Esophagus muscularis mucosa (tissue), 3 donors: Measurements from ENCODE around the gene TEAD1.

ENCODE experiments used
- POLR2A ChIP-seq: fragments of 450-650 bp; IDR thresholded peaks from one replicate; pipeline ENCODE4 v1.6.1; 2017; ENCODE audit warnings: antibody characterized with exemption, moderate library complexity, mild to moderate bottlenecking, low read depth
- POLR2AphosphoS5 ChIP-seq, 2 donors: sonication (generic); formaldehyde crosslinking; IDR thresholded peaks; one replicate each; pipeline ENCODE4 v1.6.1; 2017; ENCODE audit warnings: antibody characterized with exemption in 2 of 2
- TF ChIP-seq, protein P1 (sequence below), 3 experiments: fragments of 200-600 bp in 2 of 3; fragments of 450-650 bp in 1 of 3; sonication (generic) in 2 of 3; IDR thresholded peaks; one replicate each; pipeline ENCODE4 v1.5.1; 2017 to 2019; ENCODE audit warnings: antibody characterized with exemption in 3 of 3, mild to moderate bottlenecking in 2 of 3, moderate library complexity in 1 of 3

- TF ChIP-seq, protein P1, sequence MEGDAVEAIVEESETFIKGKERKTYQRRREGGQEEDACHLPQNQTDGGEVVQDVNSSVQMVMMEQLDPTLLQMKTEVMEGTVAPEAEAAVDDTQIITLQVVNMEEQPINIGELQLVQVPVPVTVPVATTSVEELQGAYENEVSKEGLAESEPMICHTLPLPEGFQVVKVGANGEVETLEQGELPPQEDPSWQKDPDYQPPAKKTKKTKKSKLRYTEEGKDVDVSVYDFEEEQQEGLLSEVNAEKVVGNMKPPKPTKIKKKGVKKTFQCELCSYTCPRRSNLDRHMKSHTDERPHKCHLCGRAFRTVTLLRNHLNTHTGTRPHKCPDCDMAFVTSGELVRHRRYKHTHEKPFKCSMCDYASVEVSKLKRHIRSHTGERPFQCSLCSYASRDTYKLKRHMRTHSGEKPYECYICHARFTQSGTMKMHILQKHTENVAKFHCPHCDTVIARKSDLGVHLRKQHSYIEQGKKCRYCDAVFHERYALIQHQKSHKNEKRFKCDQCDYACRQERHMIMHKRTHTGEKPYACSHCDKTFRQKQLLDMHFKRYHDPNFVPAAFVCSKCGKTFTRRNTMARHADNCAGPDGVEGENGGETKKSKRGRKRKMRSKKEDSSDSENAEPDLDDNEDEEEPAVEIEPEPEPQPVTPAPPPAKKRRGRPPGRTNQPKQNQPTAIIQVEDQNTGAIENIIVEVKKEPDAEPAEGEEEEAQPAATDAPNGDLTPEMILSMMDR (IDR thresholded peaks at IDR 0.05), result no peak
- TF ChIP-seq POLR2AphosphoS5 (IDR thresholded peaks at IDR 0.05) (no peak), POLR2A (no peak)
Observed at GRCh38 chr11:12801976-12802375, 127.8 kb downstream of the TEAD1 start.
